ENCODE data around the gene NRG3.

- TF ChIP-seq POLR2A (IDR thresholded peaks at IDR 0.05; ENCODE audit: control extremely low read depth in 1 of 2, low read depth in 2 of 2, low read length in 2 of 2) = no peak
- no peak for TF ChIP-seq POLR2AphosphoS5 (IDR thresholded peaks at IDR 0.05; ENCODE audit: low read depth, low read length)
- no peak for TF ChIP-seq CTCF (IDR thresholded peaks at IDR 0.05; ENCODE audit: control extremely low read depth in 1 of 3, insufficient read depth in 1 of 3, low read depth in 1 of 3, low read length in 3 of 3)
- no peak for TF ChIP-seq KDM1A (IDR thresholded peaks at IDR 0.05; ENCODE audit: borderline replicate concordance, low read length)
- no peak for TF ChIP-seq EP300 (IDR thresholded peaks at IDR 0.05; ENCODE audit: borderline replicate concordance in 1 of 2, low read depth in 2 of 2, low read length in 2 of 2)
Observed at GRCh38 chr10:81981724-81982123, 106.7 kb downstream of the NRG3 start.
